HG02981 (cell line): ENCODE measurements around the gene SLC38A1.

Source experiments
- ATAC-seq: cut with Tn5 transposase; IDR thresholded peaks from one replicate; pipeline ENCODE4 v1.9.1; 2021; ENCODE audit warnings: mild to moderate bottlenecking, moderate library complexity; ENCODE audit not compliant: unreplicated experiment

SLC38A1 gene

DNA sequence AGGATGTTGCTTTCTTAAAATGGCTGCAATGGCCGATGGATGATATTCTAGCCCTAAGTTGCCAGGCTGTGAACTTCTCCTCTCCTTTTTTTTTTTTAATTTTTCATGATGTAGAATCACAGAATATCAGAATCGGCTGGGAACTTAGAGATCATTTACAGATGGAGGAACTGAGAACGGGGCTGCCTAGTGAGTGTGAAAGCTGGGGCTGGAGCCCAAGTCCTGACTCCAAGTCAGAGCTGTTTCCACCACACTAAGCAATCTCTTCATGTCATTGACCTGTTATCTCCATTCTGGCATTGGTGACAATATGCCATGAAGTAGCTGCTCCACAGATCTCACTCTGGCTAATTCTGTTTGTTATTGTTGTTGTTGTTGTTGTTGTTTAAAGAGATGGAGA, 121.7 kb downstream of the SLC38A1 start:
- peak; percentile 85 for ATAC-seq

DNA sequence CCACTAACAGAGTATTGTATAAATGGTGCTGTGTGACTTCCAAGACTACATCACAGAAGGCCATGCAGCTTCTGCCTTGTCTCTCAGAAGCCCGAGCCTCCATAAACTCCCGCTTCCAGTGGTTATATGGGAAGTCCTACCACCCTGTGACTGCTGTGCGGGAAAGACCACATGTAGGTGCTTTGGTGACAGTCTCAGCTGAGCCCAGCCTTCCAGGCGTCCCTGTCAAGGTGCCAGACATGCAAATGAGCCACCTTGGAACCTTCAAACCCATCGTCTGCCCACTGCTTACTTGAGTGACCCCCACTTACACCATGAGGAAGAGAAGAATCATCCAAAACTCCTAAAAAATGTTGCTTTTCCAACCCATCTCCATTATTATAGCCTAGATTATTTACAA, 123.0 kb downstream of the SLC38A1 start:
- ATAC-seq: no peak

- ATAC-seq: no peak
Measured at GRCh38 chr12:46144433-46144832, 124.4 kb downstream of the SLC38A1 start.

DNA sequence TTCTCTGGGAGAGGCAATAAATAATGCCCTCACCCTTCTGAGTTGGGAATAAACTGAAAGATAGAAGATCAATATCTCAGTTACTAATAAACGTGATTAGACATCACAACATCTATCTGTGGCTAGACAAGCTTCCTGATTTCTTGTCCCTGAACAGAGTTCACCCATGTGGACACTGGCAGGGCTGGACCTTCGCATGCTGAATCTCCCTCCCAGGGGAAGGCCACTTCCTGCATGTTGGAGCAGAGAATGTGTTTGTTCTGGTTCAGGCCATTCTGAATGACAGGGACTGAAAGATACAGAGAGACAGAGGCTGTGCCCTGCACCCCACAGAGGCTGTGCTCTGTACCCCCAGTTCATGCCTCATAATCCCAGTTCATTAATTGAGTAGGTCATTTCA, 132.6 kb downstream of the SLC38A1 start:
- no peak for ATAC-seq

GRCh38 chr12:46135750-46136149, 133.1 kb downstream of the SLC38A1 start:
- ATAC-seq: no peak

GRCh38 chr12:46134852-46135251, 134.0 kb downstream of the SLC38A1 start:
- ATAC-seq: no peak

GRCh38 chr12:46134205-46134811, 134.5 kb downstream of the SLC38A1 start:
- ATAC-seq: no peak

GRCh38 chr12:46133751-46134150, 135.1 kb downstream of the SLC38A1 start:
- ATAC-seq: no peak
